GM18517 (cell line): Measurements from ENCODE around the gene PALD1.

Experiments
- ATAC-seq: cut with Tn5 transposase; IDR thresholded peaks from one replicate; pipeline ENCODE4 v1.9.1; 2021; ENCODE audit warnings: mild to moderate bottlenecking, moderate library complexity; ENCODE audit not compliant: unreplicated experiment

Gene PALD1

GRCh38 chr10:70552586-70552985 is 74.0 kb downstream of the PALD1 start:
- ATAC-seq = no peak

GRCh38 chr10:70555371-70555770 is 76.8 kb downstream of the PALD1 start:
- ATAC-seq = no peak

GRCh38 chr10:70557086-70557845 is 78.7 kb downstream of the PALD1 start:
- no peak for ATAC-seq

GRCh38 chr10:70557876-70558275 is 79.3 kb downstream of the PALD1 start:
- no peak for ATAC-seq

GRCh38 chr10:70558295-70558694 is 79.7 kb downstream of the PALD1 start:
- ATAC-seq = no peak

GRCh38 chr10:70558871-70559810 is 80.6 kb downstream of the PALD1 start:
- ATAC-seq = peak; percentile 62

- ATAC-seq = no peak
Observed at GRCh38 chr10:70559861-70560260, 81.3 kb downstream of the PALD1 start.

- ATAC-seq = no peak
Observed at GRCh38 chr10:70560511-70560941, 82.0 kb downstream of the PALD1 start.

GRCh38 chr10:70561070-70561469 is 82.5 kb downstream of the PALD1 start:
- no peak for ATAC-seq

- no peak for ATAC-seq
Observed at GRCh38 chr10:70561558-70561957, 83.0 kb downstream of the PALD1 start.

GRCh38 chr10:70562036-70562755 is 83.6 kb downstream of the PALD1 start:
- ATAC-seq = no peak

- no peak for ATAC-seq
Observed at GRCh38 chr10:70563230-70563629, 84.7 kb downstream of the PALD1 start.

- ATAC-seq = no peak
Observed at GRCh38 chr10:70564113-70564725, 85.7 kb downstream of the PALD1 start.

- ATAC-seq = no peak
Observed at GRCh38 chr10:70564901-70565351, 86.4 kb downstream of the PALD1 start.

- ATAC-seq = no peak
Observed at GRCh38 chr10:70565556-70566514, 87.3 kb downstream of the PALD1 start.

- ATAC-seq = no peak
Observed at GRCh38 chr10:70566515-70567290, 88.1 kb downstream of the PALD1 start.

- no peak for ATAC-seq
Observed at GRCh38 chr10:70567603-70568002, 89.0 kb downstream of the PALD1 start.

GRCh38 chr10:70568113-70568512 is 89.5 kb downstream of the PALD1 start:
- no peak for ATAC-seq
